SK-N-SH (cell line): ENCODE measurements around the gene IL10RB. TPM values are rescaled to one million over a fixed set of nuclear protein-coding genes. Genes with fewer than 3 reads are reported as not detected.
"Not testable (repeated sequence)": the region's sequence is repeated elsewhere in the genome, so short reads cannot be mapped to it uniquely, and the experiment has no call there.

Experiments used
- CTCF ChIA-PET: fragments of 300-600, 350-600 bp; formaldehyde crosslinking; extraction: SDS; loops from one replicate; lab custom pipeline; 2021; lab: Yijun Ruan, JAX
- POLR2A ChIA-PET: fragments of 350-600 bp; sonication (Branson Sonifier 250); formaldehyde crosslinking; extraction: SDS; loops from one replicate; lab custom pipeline; 2020; ENCODE audit warnings: antibody characterized with exemption, inconsistent platforms; lab: Yijun Ruan, JAX
- DNase-seq: peaks from one replicate; pipeline ENCODE4 v3.0.0; 2012
- H2AFZ ChIP-seq: fragments of 200-600 bp; sonication (generic); 2 replicates; pipeline ENCODE4 v1.8.1; 2016; ENCODE audit warnings: antibody characterized with exemption, mild to moderate bottlenecking, low read depth
- H3F3A ChIP-seq: fragments of 200-600 bp; sonication (generic); replicated peaks from 2 replicates; pipeline ENCODE3; 2016; ENCODE audit warnings: antibody characterized with exemption, mild to moderate bottlenecking; ENCODE audit not compliant: insufficient read depth
- H3K27ac ChIP-seq, 2 experiments: fragments of 200-500 bp in 1 of 2; fragments of 200-600 bp in 1 of 2; sonication (Bioruptor generic) in 1 of 2; sonication (generic), shearing (Covaris generic) in 1 of 2; 2 replicates each; pipeline versions ENCODE4 v1.5.1 to v1.6.1; 2014 to 2016; ENCODE audit warnings: low read depth in 2 of 2, inconsistent platforms in 1 of 2, low read length in 1 of 2, mild to moderate bottlenecking in 1 of 2, mixed read lengths in 1 of 2
- H3K27me3 ChIP-seq: fragments of 200-600 bp; sonication (generic), shearing (Covaris generic); 2 replicates; pipeline ENCODE4 v1.6.1; 2016; ENCODE audit warnings: mixed run types; ENCODE audit not compliant: insufficient read depth
- H3K36me3 ChIP-seq, 2 experiments: fragments of 200-500 bp in 1 of 2; fragments of 200-600 bp in 1 of 2; sonication (Bioruptor generic) in 1 of 2; sonication (generic) in 1 of 2; replicated peaks in 1 of 2; 2 replicates each; pipeline versions ENCODE3 to v1.5.1; 2014 to 2016; ENCODE audit warnings: low read length in 1 of 2, mild to moderate bottlenecking in 1 of 2; ENCODE audit not compliant: insufficient read depth in 2 of 2, control insufficient read depth in 1 of 2
- H3K4me1 ChIP-seq, 2 experiments: fragments of 200-500 bp in 1 of 2; fragments of 200-600 bp in 1 of 2; sonication (Bioruptor generic) in 1 of 2; sonication (generic), shearing (Covaris generic) in 1 of 2; 2 replicates each; pipeline versions ENCODE4 v1.5.1 to v1.6.1; 2014 to 2016; ENCODE audit warnings: low read depth in 1 of 2, low read length in 1 of 2, mixed run types in 1 of 2; ENCODE audit not compliant: insufficient read depth in 2 of 2, control insufficient read depth in 1 of 2
- H3K4me2 ChIP-seq: fragments of 200-600 bp; sonication (generic), shearing (Covaris generic); 2 replicates; pipeline ENCODE4 v1.6.1; 2017; ENCODE audit warnings: mixed run types
- H3K4me3 ChIP-seq, 2 experiments: fragments of 200-500 bp in 1 of 2; fragments of 200-600 bp in 1 of 2; sonication (Bioruptor generic) in 1 of 2; sonication (generic), shearing (Covaris generic) in 1 of 2; 2 replicates each; pipeline versions ENCODE4 v1.5.1 to v1.8.1; 2014 to 2016; ENCODE audit warnings: low read depth in 2 of 2, inconsistent platforms in 1 of 2, low read length in 1 of 2, mild to moderate bottlenecking in 1 of 2, mixed read lengths in 1 of 2, moderate library complexity in 1 of 2
- H3K79me2 ChIP-seq: fragments of 200-600 bp; sonication (generic); 2 replicates; pipeline ENCODE4 v1.8.1; 2017; ENCODE audit warnings: mild to moderate bottlenecking; ENCODE audit not compliant: insufficient read depth
- H3K9ac ChIP-seq: fragments of 200-600 bp; sonication (generic); 2 replicates; pipeline ENCODE4 v1.6.1; 2017; ENCODE audit warnings: mixed run types
- H3K9me2 ChIP-seq: fragments of 200-600 bp; sonication (generic); 2 replicates; pipeline ENCODE4 v1.6.1; 2017; ENCODE audit warnings: mixed run types
- H3K9me3 ChIP-seq: fragments of 200-600 bp; sonication (generic); 2 replicates; pipeline ENCODE4 v1.6.1; 2017; ENCODE audit warnings: mixed run types, mild to moderate bottlenecking, moderate library complexity
- H4K20me1 ChIP-seq: fragments of 200-600 bp; sonication (generic); 2 replicates; pipeline ENCODE4 v1.6.1; 2017; ENCODE audit warnings: mild to moderate bottlenecking, mixed run types; ENCODE audit not compliant: insufficient read depth
- CHD2 ChIP-seq: fragments of 150-350 bp; IDR thresholded peaks from 2 replicates; pipeline ENCODE4 v1.6.1; 2018; ENCODE audit warnings: low read length; ENCODE audit not compliant: partially characterized antibody
- ELF1 ChIP-seq: IDR thresholded peaks from 2 replicates; pipeline ENCODE4 v1.4.0; 2012
- EP300 ChIP-seq, 2 experiments: IDR thresholded peaks; 2 replicates each; pipeline versions ENCODE4 v1.4.0 to v1.6.1; 2012; ENCODE audit warnings: borderline replicate concordance in 1 of 2, low read depth in 1 of 2, low read length in 1 of 2
- EZH2phosphoT487 ChIP-seq: fragments of 200-600 bp; sonication (generic); IDR thresholded peaks from 2 replicates; pipeline ENCODE4 v1.6.1; 2017; ENCODE audit warnings: low read depth, mixed run types, mild to moderate bottlenecking, antibody characterized with exemption, moderate library complexity, borderline replicate concordance
- FOSL2 ChIP-seq: IDR thresholded peaks from 2 replicates; pipeline ENCODE4 v1.4.0; 2012; ENCODE audit warnings: low read depth, mild to moderate bottlenecking, moderate library complexity, borderline replicate concordance
- FOXM1 ChIP-seq: IDR thresholded peaks from 2 replicates; pipeline ENCODE4 v1.4.0; 2012; ENCODE audit warnings: low read depth, mild to moderate bottlenecking
- GABPA ChIP-seq: IDR thresholded peaks from 2 replicates; pipeline ENCODE4 v1.4.0; 2012; ENCODE audit warnings: low read depth, mild to moderate bottlenecking
- GATA2 ChIP-seq: sonication (generic); formaldehyde crosslinking; IDR thresholded peaks from 2 replicates; pipeline ENCODE4 v1.5.0; 2020; ENCODE audit warnings: mild to moderate bottlenecking, missing genetic modification reagents
- MAX ChIP-seq: IDR thresholded peaks from 2 replicates; pipeline ENCODE4 v1.4.0; 2012; ENCODE audit warnings: low read depth
- MXI1 ChIP-seq: IDR thresholded peaks from 2 replicates; pipeline ENCODE4 v1.6.1; 2012; ENCODE audit warnings: mild to moderate bottlenecking, low read depth, low read length, improper control_type of control experiment
- PBX3 ChIP-seq: IDR thresholded peaks from 2 replicates; pipeline ENCODE4; 2012
- REST ChIP-seq: IDR thresholded peaks from 2 replicates; pipeline ENCODE4 v1.6.1; 2012; ENCODE audit warnings: mild to moderate bottlenecking, low read depth, low read length, moderate library complexity
- RXRA ChIP-seq: IDR thresholded peaks from 2 replicates; pipeline ENCODE4 v1.4.0; 2012; ENCODE audit warnings: low read depth, mild to moderate bottlenecking, borderline replicate concordance
- SIN3A ChIP-seq: IDR thresholded peaks from 2 replicates; pipeline ENCODE4 v1.6.1; 2012; ENCODE audit warnings: low read depth, mild to moderate bottlenecking, low read length, moderate library complexity, borderline replicate concordance
- SMC3 ChIP-seq: IDR thresholded peaks from 2 replicates; pipeline ENCODE4 v1.6.1; 2012; ENCODE audit warnings: low read depth, low read length, improper control_type of control experiment
- TAF1 ChIP-seq: IDR thresholded peaks from 2 replicates; pipeline ENCODE4 v1.6.1; 2012; ENCODE audit warnings: low read depth, mild to moderate bottlenecking, low read length, moderate library complexity, borderline replicate concordance
- WGBS: methylation state at CpG from one replicate; pipeline ENCODE4 v1.1.6; 2017; ENCODE audit warnings: low lambda C conversion rate; 5-methylcytosine and 5-hydroxymethylcytosine counted together
- polyA plus RNA-seq, 3 experiments: library from polyadenylated mRNA; depleted of rRNA; stranded (reverse); fragments of >200 nt; gene quantifications; 2 replicates each; pipeline ENCODE4 v1.2.3, GENCODE V29; 2012

IL10RB gene
- polyA plus RNA-seq, 1 of the 3 experiments (the other 2 are of a cell fraction): 20.1 TPM

GRCh38 chr21:33219300-33219699, 46.9 kb upstream of the IL10RB start:
- no peak for DNase-seq
- Histone ChIP-seq H3K4me2 (no peak overlapping the region), H4K20me1 (no peaks in the 10 kb centered on the region), H3F3A (no peaks in the 10 kb centered on the region), H3K9me2 (no peaks in the 10 kb centered on the region), H2AFZ (no peak overlapping the region), H3K9ac (no peak overlapping the region), H3K4me3 (no peak overlapping the region), H3K9me3 (no peaks in the 10 kb centered on the region), H3K79me2 (no peaks in the 10 kb centered on the region), H3K27ac (no peak overlapping the region), H3K27me3 (peaks cover 8% of the 10 kb centered on the region; the same call in 1 of the 2 replicates), H3K36me3 (no peaks in the 10 kb centered on the region), H3K4me1 (no peaks in the 10 kb centered on the region)
- ChIA-PET POLR2A (no interaction called here), CTCF (no interaction called here)
- WGBS: 72% methylated on average over 3 of the region's 3 CpGs
- TF ChIP-seq SIN3A: no peak
- no peak for TF ChIP-seq PBX3
- no peak for TF ChIP-seq EZH2phosphoT487
- no peak for TF ChIP-seq RXRA
- no peak for TF ChIP-seq GABPA
- TF ChIP-seq TAF1: no peak
- no peak for TF ChIP-seq GATA2 (CRISPR knock-in tag)
- TF ChIP-seq CHD2: no peak
- no peak for TF ChIP-seq SMC3
- TF ChIP-seq FOXM1: no peak

- no peaks in the 10 kb centered on the region for H3F3A ChIP-seq
- H3K36me3 ChIP-seq: no peaks in the 10 kb centered on the region
- WGBS: 59% methylated on average over 3 of the region's 3 CpGs
- peaks cover 11% of the 10 kb centered on the region; the same call in 1 of the 2 replicates for H3K27me3 ChIP-seq
- H3K4me1 ChIP-seq: no peaks in the 10 kb centered on the region
- no peak overlapping the region for H3K9ac ChIP-seq
- no peak overlapping the region for H3K4me2 ChIP-seq
- H3K9me2 ChIP-seq: no peaks in the 10 kb centered on the region
- no peaks in the 10 kb centered on the region for H3K79me2 ChIP-seq
- H3K9me3 ChIP-seq: no peaks in the 10 kb centered on the region
- TF ChIP-seq EP300 (IDR thresholded peaks at IDR 0.05; ENCODE audit: borderline replicate concordance in 1 of 2, low read depth in 1 of 2, low read length in 1 of 2): no peak
- no peak for TF ChIP-seq MXI1
- no peak for TF ChIP-seq FOSL2
- TF ChIP-seq MAX: no peak
- no peak for TF ChIP-seq ELF1
- no peak for TF ChIP-seq REST
- no peak overlapping the region for H3K4me3 ChIP-seq
- no peak overlapping the region for H2AFZ ChIP-seq
- H4K20me1 ChIP-seq: no peaks in the 10 kb centered on the region
- DNase-seq: no peak
- CTCF ChIA-PET: interaction anchor here (1.1 kb wide), 1 partner anchor 12 kb away, joined by 3 read pairs; no protein-coding TSS in a partner anchor
- POLR2A ChIA-PET: no interaction called here
- no peak overlapping the region for H3K27ac ChIP-seq
Measured at GRCh38 chr21:33219954-33220353, 46.2 kb upstream of the IL10RB start.

- 44% methylated on average over 3 of the region's 3 CpGs for WGBS
- H3K27ac ChIP-seq, H3K4me3 ChIP-seq, H3F3A ChIP-seq, POLR2A ChIA-PET, H3K4me2 ChIP-seq, H3K9me3 ChIP-seq, H3K9me2 ChIP-seq, H4K20me1 ChIP-seq, H3K79me2 ChIP-seq, H3K36me3 ChIP-seq, DNase-seq, H2AFZ ChIP-seq, H3K4me1 ChIP-seq, H3K9ac ChIP-seq: not testable (repeated sequence)
- CTCF ChIA-PET: interaction anchor here (1.3 to 1.5 kb wide), 2 partner anchors 10 to 28 kb away, joined by 3 to 4 read pairs; no protein-coding TSS in a partner anchor
- H3K27me3 ChIP-seq: peaks cover 11% of the 10 kb centered on the region; the same call in 1 of the 2 replicates
Measured at GRCh38 chr21:33225376-33225775, 40.8 kb upstream of the IL10RB start.
